DOHH2 (cell line): ENCODE data around the gene BBS9.

Source experiments
- EZH2phosphoT487 ChIP-seq: fragments of 200-600 bp; sonication (generic); IDR thresholded peaks from 2 replicates; pipeline ENCODE4 v1.6.1; 2017; ENCODE audit warnings: borderline replicate concordance, mild to moderate bottlenecking, antibody characterized with exemption, low read length, moderate library complexity, mixed read lengths
- TF ChIP-seq, protein P1 (sequence below): fragments of 200-600 bp; sonication (generic); IDR thresholded peaks from one replicate; pipeline ENCODE4 v1.5.1; 2014; ENCODE audit warnings: antibody characterized with exemption, mild to moderate bottlenecking, low read depth, low read length; ENCODE audit not compliant: poor library complexity, severe bottlenecking

DNA sequence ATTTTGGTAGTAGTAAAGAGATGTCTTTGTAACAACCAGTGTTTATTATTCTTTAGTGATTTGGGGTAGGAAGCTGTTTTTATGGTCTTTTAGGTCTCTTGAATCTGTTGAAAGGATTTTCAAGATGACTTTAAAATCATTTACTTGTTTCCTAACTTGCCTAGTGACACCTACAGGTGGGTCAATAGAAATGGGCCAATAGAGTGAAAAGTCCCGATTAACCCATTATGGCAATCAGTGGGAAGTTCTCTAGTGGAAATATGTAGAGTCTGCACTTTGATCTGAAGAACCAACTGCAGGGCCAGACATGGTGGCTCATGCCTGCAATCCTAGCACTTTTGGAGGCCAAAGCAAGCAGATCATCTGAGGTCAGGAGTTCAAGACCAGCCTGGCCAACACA is 401.3 kb downstream of the BBS9 start:
- TF ChIP-seq, protein P1, sequence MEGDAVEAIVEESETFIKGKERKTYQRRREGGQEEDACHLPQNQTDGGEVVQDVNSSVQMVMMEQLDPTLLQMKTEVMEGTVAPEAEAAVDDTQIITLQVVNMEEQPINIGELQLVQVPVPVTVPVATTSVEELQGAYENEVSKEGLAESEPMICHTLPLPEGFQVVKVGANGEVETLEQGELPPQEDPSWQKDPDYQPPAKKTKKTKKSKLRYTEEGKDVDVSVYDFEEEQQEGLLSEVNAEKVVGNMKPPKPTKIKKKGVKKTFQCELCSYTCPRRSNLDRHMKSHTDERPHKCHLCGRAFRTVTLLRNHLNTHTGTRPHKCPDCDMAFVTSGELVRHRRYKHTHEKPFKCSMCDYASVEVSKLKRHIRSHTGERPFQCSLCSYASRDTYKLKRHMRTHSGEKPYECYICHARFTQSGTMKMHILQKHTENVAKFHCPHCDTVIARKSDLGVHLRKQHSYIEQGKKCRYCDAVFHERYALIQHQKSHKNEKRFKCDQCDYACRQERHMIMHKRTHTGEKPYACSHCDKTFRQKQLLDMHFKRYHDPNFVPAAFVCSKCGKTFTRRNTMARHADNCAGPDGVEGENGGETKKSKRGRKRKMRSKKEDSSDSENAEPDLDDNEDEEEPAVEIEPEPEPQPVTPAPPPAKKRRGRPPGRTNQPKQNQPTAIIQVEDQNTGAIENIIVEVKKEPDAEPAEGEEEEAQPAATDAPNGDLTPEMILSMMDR: peak; percentile 19
- TF ChIP-seq EZH2phosphoT487: no peak
